Erythroblast (primary cell): Measurements from ENCODE around the gene LMNTD2.

Source experiments
- DNase-seq, 2 experiments: peaks; one replicate each; lab custom pipeline; 2025; lab: John Stamatoyannopoulos, UW
- GATA1 ChIP-seq: IDR thresholded peaks from 2 replicates; pipeline ENCODE4 v1.6.1; 2011; ENCODE audit warnings: low read depth, mild to moderate bottlenecking, control low read depth, low read length, moderate library complexity
- POLR2A ChIP-seq: IDR thresholded peaks from 2 replicates; pipeline ENCODE4 v1.6.1; 2011; ENCODE audit warnings: mild to moderate bottlenecking, low read length

The LMNTD2 gene

GRCh38 chr11:567629-568292 is 7.2 kb upstream of the LMNTD2 start:
- TF ChIP-seq POLR2A, result no peak
- TF ChIP-seq GATA1, result no peak
- no peak for DNase-seq

GRCh38 chr11:567011-567628 is 6.6 kb upstream of the LMNTD2 start:
- no peak for TF ChIP-seq GATA1
- TF ChIP-seq POLR2A, result no peak
- no peak for DNase-seq

GRCh38 chr11:565921-566509 is 5.5 kb upstream of the LMNTD2 start:
- TF ChIP-seq GATA1 (no peak), POLR2A (no peak)
- DNase-seq, result no peak

- no peak for TF ChIP-seq GATA1
- peak; percentile 28 for TF ChIP-seq POLR2A
- DNase-seq, result no peak
Observed at GRCh38 chr11:563812-564578, 3.5 kb upstream of the LMNTD2 start.

GRCh38 chr11:563066-563811 is 2.7 kb upstream of the LMNTD2 start:
- DNase-seq, result no peak
- TF ChIP-seq POLR2A (no peak), GATA1 (no peak)

- no peak for DNase-seq
Observed at GRCh38 chr11:562046-562645, 1.6 kb upstream of the LMNTD2 start.

GRCh38 chr11:561148-562003 is 838 bp upstream of the LMNTD2 start:
- TF ChIP-seq POLR2A (no peak), GATA1 (no peak)
- peak in 1 of 2 experiments; percentile 50 for DNase-seq

More at GRCh38 chr11:562046-562645, 1.6 kb upstream of the LMNTD2 start:
- TF ChIP-seq POLR2A (no peak), GATA1 (no peak)

- DNase-seq, result no peak
- no peak for TF ChIP-seq POLR2A
- TF ChIP-seq GATA1, result no peak
Observed at GRCh38 chr11:559712-560304, 730 bp downstream of the LMNTD2 start.

- DNase-seq, result no peak
- TF ChIP-seq POLR2A, result no peak
- TF ChIP-seq GATA1, result no peak
Observed at GRCh38 chr11:559020-559620, 1.4 kb downstream of the LMNTD2 start.

GRCh38 chr11:558503-558902 is 2.0 kb downstream of the LMNTD2 start:
- DNase-seq, result no peak
- no peak for TF ChIP-seq POLR2A
- no peak for TF ChIP-seq GATA1

GRCh38 chr11:557328-558132 is 3.0 kb downstream of the LMNTD2 start:
- TF ChIP-seq POLR2A (no peak), GATA1 (no peak)
- no peak for DNase-seq

- no peak for TF ChIP-seq POLR2A
- DNase-seq, result no peak
Observed at GRCh38 chr11:556662-557256, 3.8 kb downstream of the LMNTD2 start.
